Measurements from ENCODE around the gene FGF14. TPM values are rescaled to one million over a fixed set of nuclear protein-coding genes. Genes with fewer than 3 reads are reported as not detected.

FGF14 gene
- total RNA-seq, 2 donors from 2014 or later, result under 0.01 to 0.28 TPM

- TF ChIP-seq POLR2A (IDR thresholded peaks at IDR 0.05) (no peak), CTCF (IDR thresholded peaks at IDR 0.05) (no peak), POLR2AphosphoS5 (IDR thresholded peaks at IDR 0.05) (no peak)
- intact Hi-C loops (cut with DNase I), result no loop called here
- Histone ChIP-seq H3K27me3 (replicated peaks; ENCODE audit: insufficient read depth) (no peaks in the 10 kb centered on the region), H3K27ac (no peak overlapping the region), H3K9me3 (no peaks in the 10 kb centered on the region), H3K36me3 (no peaks in the 10 kb centered on the region), H3K4me3 (no peak overlapping the region), H3K4me1 (replicated peaks) (no peaks in the 10 kb centered on the region)
- WGBS, result 91% methylated on average over 7 of the region's 7 CpGs
- DNase-seq (ENCODE audit: low spot score), result no peak
These were observed 110.1 kb downstream of the FGF14 start for GRCh38 chr13:102291587-102292218.

- Histone ChIP-seq H3K9me3 (no peaks in the 10 kb centered on the region), H3K27me3 (replicated peaks; ENCODE audit: insufficient read depth) (no peaks in the 10 kb centered on the region), H3K4me3 (no peak overlapping the region), H3K4me1 (replicated peaks) (no peaks in the 10 kb centered on the region), H3K27ac (no peak overlapping the region), H3K36me3 (no peaks in the 10 kb centered on the region)
- no peak for TF ChIP-seq CTCF (IDR thresholded peaks at IDR 0.05)
- TF ChIP-seq POLR2AphosphoS5 (IDR thresholded peaks at IDR 0.05), result no peak
- TF ChIP-seq POLR2A (IDR thresholded peaks at IDR 0.05), result no peak
- intact Hi-C loops (cut with DNase I), result no loop called here
- DNase-seq (ENCODE audit: low spot score), result no peak
- WGBS, result 64% methylated on average over 4 of the region's 4 CpGs
These were observed 112.2 kb downstream of the FGF14 start for GRCh38 chr13:102289606-102290005.

GRCh38 chr13:102286326-102286725 lies 115.5 kb downstream of the FGF14 start:
- 79% methylated on average over 1 of the region's 1 CpG for WGBS
- intact Hi-C loops (cut with DNase I), result no loop called here
- Histone ChIP-seq H3K4me3 (no peak overlapping the region), H3K27me3 (replicated peaks; ENCODE audit: insufficient read depth) (no peaks in the 10 kb centered on the region), H3K27ac (no peak overlapping the region), H3K4me1 (replicated peaks) (no peaks in the 10 kb centered on the region), H3K9me3 (no peaks in the 10 kb centered on the region), H3K36me3 (no peaks in the 10 kb centered on the region)
- TF ChIP-seq POLR2A (IDR thresholded peaks at IDR 0.05), result no peak
- no peak for DNase-seq (ENCODE audit: low spot score)

- H3K4me1 ChIP-seq (replicated peaks), result no peaks in the 10 kb centered on the region
- H3K27ac ChIP-seq, result no peak overlapping the region
- H3K27me3 ChIP-seq (replicated peaks; ENCODE audit: insufficient read depth), result no peaks in the 10 kb centered on the region
- intact Hi-C loops (cut with DNase I), result no loop called here
- no peak for TF ChIP-seq POLR2A (IDR thresholded peaks at IDR 0.05)
- no peak for TF ChIP-seq POLR2AphosphoS5 (IDR thresholded peaks at IDR 0.05)
- TF ChIP-seq CTCF (IDR thresholded peaks at IDR 0.05), result no peak
- DNase-seq (ENCODE audit: low spot score), result no peak
- no peaks in the 10 kb centered on the region for H3K36me3 ChIP-seq
- no peaks in the 10 kb centered on the region for H3K9me3 ChIP-seq
- H3K4me3 ChIP-seq, result no peak overlapping the region
These were observed 121.5 kb downstream of the FGF14 start for GRCh38 chr13:102280366-102280765.

GRCh38 chr13:102277286-102277685 lies 124.6 kb downstream of the FGF14 start:
- H3K27ac ChIP-seq, result no peak overlapping the region

GRCh38 chr13:102276404-102276803 lies 125.4 kb downstream of the FGF14 start:
- H3K4me1 ChIP-seq (replicated peaks), result no peaks in the 10 kb centered on the region
- H3K9me3 ChIP-seq, result no peaks in the 10 kb centered on the region
- WGBS, result 38% methylated on average over 1 of the region's 1 CpG
- no peak for DNase-seq (ENCODE audit: low spot score)
- no peak overlapping the region for H3K27ac ChIP-seq
- TF ChIP-seq CTCF (IDR thresholded peaks at IDR 0.05) (no peak), POLR2A (IDR thresholded peaks at IDR 0.05) (no peak), POLR2AphosphoS5 (IDR thresholded peaks at IDR 0.05) (no peak)
- H3K27me3 ChIP-seq (replicated peaks; ENCODE audit: insufficient read depth), result no peaks in the 10 kb centered on the region
- intact Hi-C loops (cut with DNase I), result no loop called here
- no peaks in the 10 kb centered on the region for H3K36me3 ChIP-seq
- H3K4me3 ChIP-seq, result no peak overlapping the region

More at GRCh38 chr13:102277286-102277685, 124.6 kb downstream of the FGF14 start:
- H3K4me1 ChIP-seq (replicated peaks), result no peaks in the 10 kb centered on the region
- intact Hi-C loops (cut with DNase I), result no loop called here
- TF ChIP-seq POLR2A (IDR thresholded peaks at IDR 0.05), result no peak
- no peaks in the 10 kb centered on the region for H3K9me3 ChIP-seq
- H3K27me3 ChIP-seq (replicated peaks; ENCODE audit: insufficient read depth), result no peaks in the 10 kb centered on the region
- no peak for DNase-seq (ENCODE audit: low spot score)
- WGBS, result 65% methylated on average over 4 of the region's 4 CpGs
- no peaks in the 10 kb centered on the region for H3K36me3 ChIP-seq
- H3K4me3 ChIP-seq, result no peak overlapping the region
